ENCODE measurements around the gene WASF2. TPM values are rescaled to one million over a fixed set of nuclear protein-coding genes. Genes with fewer than 3 reads are reported as not detected.

The WASF2 gene
- total RNA-seq, 1 experiment from 2014 or later = 65.9 TPM

- peak overlapping the region; percentile 12 for H3K9ac ChIP-seq (ENCODE audit: extremely low read depth, insufficient read length, low read length)
- H2BK20ac ChIP-seq (ENCODE audit: low read depth, low read length, poor library complexity, severe bottlenecking) = no peak overlapping the region
- Mint-ChIP-seq H3K36me3 (ENCODE audit: insufficient read depth in 1 of 3, low read depth in 3 of 3) (peaks cover 0 to 4% (median 3%) of the 10 kb centered on the region in 3 experiments; a peak in 2 of 7 replicates), H3K4me1 (peaks cover 35 to 36% of the 10 kb centered on the region in 2 experiments), H3K4me3 (peak overlapping the region; percentile 92 to 96), H3K27me3 (ENCODE audit: low read depth) (peaks cover 2% of the 10 kb centered on the region), H3K27ac (peak overlapping the region in 2 of 3 experiments; percentile 52 to 94; a peak in 3 of 7 replicates), H3K9me3 (no peaks in the 10 kb centered on the region; a peak in 2 of 5 replicates)
- H3K9me3 ChIP-seq (ENCODE audit: control insufficient read depth, low read depth, low read length) = no peaks in the 10 kb centered on the region
- H3K56ac ChIP-seq (ENCODE audit: insufficient read length, low read depth, low read length) = no peak overlapping the region
- peak overlapping the region; percentile 34; the same call in 1 of the 2 replicates for H3K14ac ChIP-seq (ENCODE audit: insufficient read depth, low read length)
- no peak overlapping the region for H4K8ac ChIP-seq (replicated peaks; ENCODE audit: insufficient read length, low read depth, low read length)
- no peaks in the 10 kb centered on the region for H4K20me1 ChIP-seq (ENCODE audit: control insufficient read depth, insufficient read depth, insufficient read length)
- no peak overlapping the region for H4K5ac ChIP-seq (ENCODE audit: insufficient read length, low read depth, low read length)
- H3K18ac ChIP-seq (ENCODE audit: insufficient read length, low read depth, low read length) = peak overlapping the region; percentile 24
- H3K4ac ChIP-seq (ENCODE audit: low read depth, low read length) = no peak overlapping the region; the same call in 1 of the 2 replicates
- H3K27ac ChIP-seq (ENCODE audit: insufficient read length, low read depth, low read length) = no peak overlapping the region
- H2BK15ac ChIP-seq (ENCODE audit: low read depth, low read length) = no peak overlapping the region
- H3K23me2 ChIP-seq (ENCODE audit: insufficient read length, low read depth, low read length, poor library complexity, severe bottlenecking) = peaks cover 4% of the 10 kb centered on the region
- no peak overlapping the region for H3T11ph ChIP-seq (ENCODE audit: low read length)
- peak overlapping the region; percentile 36 for H3K4me2 ChIP-seq (ENCODE audit: insufficient read depth, insufficient read length, low read length)
- TF ChIP-seq CTCF (conservative IDR thresholded peaks at IDR 0.05) = peak; percentile 39; the same call in 2 of the 3 replicates
- H2BK12ac ChIP-seq (ENCODE audit: insufficient read length, low read depth, low read length) = no peak overlapping the region
- peaks cover 2% of the 10 kb centered on the region for H3K4me1 ChIP-seq (ENCODE audit: insufficient read depth, low read length)
- no peak overlapping the region for H2AK5ac ChIP-seq (ENCODE audit: insufficient read length, low read length)
- no peaks in the 10 kb centered on the region for H3K27me3 ChIP-seq (ENCODE audit: insufficient read depth, low read length)
- peak; percentile 58 for DNase-seq
- no CpG with 5 or more reads among the region's 30 CpGs for WGBS (ENCODE audit: extremely low coverage, insufficient read length, low lambda C conversion rate)
- no peak overlapping the region for H2BK5ac ChIP-seq (ENCODE audit: insufficient read length, low read length)
- H4K91ac ChIP-seq (ENCODE audit: insufficient read length, low read depth, low read length) = no peak overlapping the region
- no peak overlapping the region for H2BK120ac ChIP-seq (ENCODE audit: low read depth, low read length, poor library complexity, severe bottlenecking)
- no peak overlapping the region for H3K23ac ChIP-seq (ENCODE audit: insufficient read length, low read depth, low read length)
- no peak overlapping the region for H2AFZ ChIP-seq (ENCODE audit: low read length)
- H3K79me1 ChIP-seq (ENCODE audit: insufficient read depth, low read depth, low read length, poor library complexity, severe bottlenecking) = no peaks in the 10 kb centered on the region
- no peaks in the 10 kb centered on the region for H3K79me2 ChIP-seq (ENCODE audit: insufficient read depth, low read length)
Observed at GRCh38 chr1:27392778-27393635, 97.0 kb downstream of the WASF2 start.
